CD14-positive monocyte (primary cell): ENCODE results near the gene SFRP5. TPM values are rescaled to one million over a fixed set of nuclear protein-coding genes. Genes with fewer than 3 reads are reported as not detected.

Experiments used
- DNase-seq, 3 donors: peaks; one replicate each; pipeline ENCODE4 v3.0.0-alpha.2; 2011 to 2022
- H2AFZ ChIP-seq: 2 replicates; pipeline ENCODE4 v1.6.0; 2012; ENCODE audit warnings: mild to moderate bottlenecking, low read depth, low read length, inconsistent platforms; ENCODE audit not compliant: insufficient read depth, poor library complexity, severe bottlenecking
- H3K27ac ChIP-seq, 2 donors: 1 replicate in 1 of 2; 2 replicates in 1 of 2; pipeline ENCODE4 v1.5.1; 2012 to 2013; ENCODE audit warnings: low read length in 2 of 2, control low read depth in 1 of 2, inconsistent platforms in 1 of 2, low read depth in 1 of 2, mild to moderate bottlenecking in 1 of 2
- H3K27me3 ChIP-seq, 2 donors: one replicate each; pipeline versions ENCODE4 v1.6.0 to v1.6.1; 2011 to 2013; ENCODE audit warnings: low read length in 2 of 2; ENCODE audit not compliant: control insufficient read depth in 2 of 2, insufficient read depth in 2 of 2
- H3K36me3 ChIP-seq, 2 donors: replicated peaks in 1 of 2; 1 replicate in 1 of 2; 2 replicates in 1 of 2; pipeline versions ENCODE4 v1.5.1 to v1.6.1; 2012 to 2013; ENCODE audit warnings: low read length in 2 of 2, control low read depth in 1 of 2, inconsistent platforms in 1 of 2, mild to moderate bottlenecking in 1 of 2; ENCODE audit not compliant: insufficient read depth in 2 of 2, control insufficient read depth in 1 of 2
- H3K4me1 ChIP-seq, 2 donors: 1 replicate in 1 of 2; 2 replicates in 1 of 2; pipeline versions ENCODE4 v1.5.1 to v1.6.1; 2012 to 2013; ENCODE audit warnings: low read length in 2 of 2, control low read depth in 1 of 2, inconsistent platforms in 1 of 2, mild to moderate bottlenecking in 1 of 2, moderate library complexity in 1 of 2; ENCODE audit not compliant: insufficient read depth in 2 of 2, control insufficient read depth in 1 of 2
- H3K4me2 ChIP-seq: replicated peaks from 2 replicates; pipeline ENCODE3; 2012; ENCODE audit warnings: low read length, moderate library complexity, mild to moderate bottlenecking; ENCODE audit not compliant: poor library complexity, severe bottlenecking; ENCODE audit errors: extremely low read depth
- H3K4me3 ChIP-seq, 3 experiments: fragments of 200-600 bp in 1 of 3; sonication (generic) in 1 of 3; replicated peaks in 1 of 3; 1 replicate in 2 of 3; 2 replicates in 1 of 3; pipeline ENCODE4 v1.5.1; 2011 to 2013; ENCODE audit warnings: low read length in 3 of 3, mild to moderate bottlenecking in 3 of 3, control low read depth in 2 of 3, low read depth in 2 of 3, inconsistent platforms in 1 of 3, moderate library complexity in 1 of 3
- H3K79me2 ChIP-seq: 2 replicates; pipeline ENCODE4 v1.6.0; 2012; ENCODE audit warnings: mild to moderate bottlenecking, control low read depth, inconsistent platforms, low read length, moderate library complexity; ENCODE audit not compliant: insufficient read depth
- H3K9ac ChIP-seq: 2 replicates; pipeline ENCODE4 v1.6.0; 2017; ENCODE audit warnings: low read length, mild to moderate bottlenecking; ENCODE audit not compliant: insufficient read depth, poor library complexity, severe bottlenecking
- H3K9me3 ChIP-seq, 2 donors: replicated peaks in 1 of 2; 1 replicate in 1 of 2; 2 replicates in 1 of 2; pipeline versions ENCODE4 v1.5.1 to v1.6.1; 2012 to 2013; ENCODE audit warnings: low read length in 2 of 2, control low read depth in 1 of 2; ENCODE audit not compliant: control insufficient read depth in 1 of 2, insufficient read depth in 1 of 2
- H4K20me1 ChIP-seq: 2 replicates; pipeline ENCODE4 v1.6.0; 2012; ENCODE audit warnings: mild to moderate bottlenecking, low read length, control low read depth, moderate library complexity; ENCODE audit not compliant: insufficient read depth
- H3K27ac Mint-ChIP-seq, 7 donors: one replicate each; pipeline ENCODE4 v1.8.0; 2020; ENCODE audit warnings: mild to moderate bottlenecking in 7 of 7, mixed read lengths in 7 of 7, moderate library complexity in 6 of 7, inconsistent platforms in 2 of 7
- H3K27me3 Mint-ChIP-seq, 3 donors: one replicate each; pipeline ENCODE4 v1.8.0; 2021 to 2022; ENCODE audit warnings: low read depth in 3 of 3, mild to moderate bottlenecking in 3 of 3, mixed read lengths in 3 of 3, moderate library complexity in 3 of 3, inconsistent platforms in 1 of 3
- H3K36me3 Mint-ChIP-seq, 2 donors: one replicate each; pipeline ENCODE4 v1.8.0; 2020; ENCODE audit warnings: mixed read lengths in 2 of 2, inconsistent platforms in 1 of 2, mild to moderate bottlenecking in 1 of 2
- H3K4me1 Mint-ChIP-seq: one replicate; pipeline ENCODE4 v1.8.0; 2020; ENCODE audit warnings: mild to moderate bottlenecking, mixed read lengths
- H3K4me3 Mint-ChIP-seq, 2 donors: one replicate each; pipeline ENCODE4 v1.8.0; 2020; ENCODE audit warnings: mild to moderate bottlenecking in 2 of 2, mixed read lengths in 2 of 2, moderate library complexity in 1 of 2
- H3K9me3 Mint-ChIP-seq, 7 donors: one replicate each; pipeline ENCODE4 v1.8.0; 2020 to 2022; ENCODE audit warnings: mixed read lengths in 7 of 7, mild to moderate bottlenecking in 6 of 7, moderate library complexity in 6 of 7, inconsistent platforms in 2 of 7
- CTCF ChIP-seq: fragments of 200-600 bp; IDR thresholded peaks from one replicate; pipeline ENCODE4 v1.8.0; 2022; ENCODE audit warnings: antibody characterized with exemption, mild to moderate bottlenecking
- WGBS: methylation state at CpG from one replicate; pipeline ENCODE4 v1.1.5; 2013; ENCODE audit warnings: missing lambda C conversion rate; ENCODE audit not compliant: insufficient coverage; 5-methylcytosine and 5-hydroxymethylcytosine counted together
- intact Hi-C, 2 donors: fragments of 100-400 bp; cut with micrococcal nuclease; formaldehyde crosslinking; loops; one replicate each; pipeline versions ENCODE4 v1.15.0 to v1.15.1; 2023
- polyA plus RNA-seq, 3 donors: library from polyadenylated mRNA; depleted of rRNA in 1 of 3; unstranded in 2 of 3; stranded (reverse) in 1 of 3; fragments of 300-500 nt in 2 of 3; fragments of >200 nt in 1 of 3; fragmentation: Illumina TruSeq in 2 of 3; gene quantifications; 1 replicate in 2 of 3; 2 replicates in 1 of 3; pipeline ENCODE4 v1.2.3, GENCODE V29; 2012 to 2021

Gene SFRP5
- polyA plus RNA-seq, 3 donors, result not detected

GRCh38 chr10:97762056-97762455 lies 9.7 kb downstream of the SFRP5 start:
- no peaks in the 10 kb centered on the region for H3K4me1 Mint-ChIP-seq
- WGBS, result 93% methylated on average over 9 of the region's 10 CpGs
- H2AFZ ChIP-seq, result no peak overlapping the region
- no peaks in the 10 kb centered on the region for H3K27me3 ChIP-seq
- intact Hi-C loops, result no loop called here
- peaks cover 41 to 52% of the 10 kb centered on the region in 2 donors for H3K36me3 Mint-ChIP-seq
- H3K27ac Mint-ChIP-seq, result no peak overlapping the region
- no peaks in the 10 kb centered on the region for H3K4me1 ChIP-seq
- peaks cover 49 to 52% of the 10 kb centered on the region in 2 donors for H3K36me3 ChIP-seq
- H3K79me2 ChIP-seq, result no peaks in the 10 kb centered on the region
- H3K4me2 ChIP-seq, result no peak overlapping the region
- H4K20me1 ChIP-seq, result no peaks in the 10 kb centered on the region
- no peak overlapping the region for H3K4me3 ChIP-seq
- H3K9me3 Mint-ChIP-seq, result peaks cover 0 to 1% (median 0%) of the 10 kb centered on the region in 7 donors
- no peak overlapping the region for H3K4me3 Mint-ChIP-seq
- H3K27ac ChIP-seq, result no peak overlapping the region
- H3K9me3 ChIP-seq, result no peaks in the 10 kb centered on the region
- TF ChIP-seq CTCF, result no peak
- DNase-seq, result no peak
- H3K27me3 Mint-ChIP-seq, result peaks cover 0 to 3% (median 0%) of the 10 kb centered on the region in 3 donors
- no peak overlapping the region for H3K9ac ChIP-seq

- no peaks in the 10 kb centered on the region for H3K9me3 ChIP-seq
- H3K27me3 ChIP-seq, result no peaks in the 10 kb centered on the region
- H3K4me3 ChIP-seq, result no peak overlapping the region
- H3K4me2 ChIP-seq, result no peak overlapping the region
- no peaks in the 10 kb centered on the region for H4K20me1 ChIP-seq
- intact Hi-C loops, result no loop called here
- no peak for DNase-seq
- peak overlapping the region in 1 of 7 donors; percentile 64 for H3K27ac Mint-ChIP-seq
- peaks cover 0 to 3% (median 0%) of the 10 kb centered on the region in 3 donors for H3K27me3 Mint-ChIP-seq
- H2AFZ ChIP-seq, result no peak overlapping the region
- H3K27ac ChIP-seq, result no peak overlapping the region
- no peaks in the 10 kb centered on the region for H3K79me2 ChIP-seq
- H3K9ac ChIP-seq, result no peak overlapping the region
- H3K36me3 Mint-ChIP-seq, result peaks cover 47 to 59% of the 10 kb centered on the region in 2 donors
- no peak overlapping the region for H3K4me3 Mint-ChIP-seq
- no peaks in the 10 kb centered on the region for H3K4me1 ChIP-seq
- TF ChIP-seq CTCF, result no peak
- peaks cover 56 to 59% of the 10 kb centered on the region in 2 donors for H3K36me3 ChIP-seq
- H3K9me3 Mint-ChIP-seq, result no peaks in the 10 kb centered on the region
- 97% methylated on average over 6 of the region's 8 CpGs for WGBS
- H3K4me1 Mint-ChIP-seq, result no peaks in the 10 kb centered on the region
Observed at GRCh38 chr10:97761331-97761865, 10.4 kb downstream of the SFRP5 start.
